Measurements from ENCODE around the gene TMEM175.
A peak's percentile ranks its signal among the peaks of the same experiment; 100 is the strongest.
"Not testable (repeated sequence)": the region's sequence is repeated elsewhere in the genome, so short reads cannot be mapped to it uniquely, and the experiment has no call there.

TMEM175 gene

DNA sequence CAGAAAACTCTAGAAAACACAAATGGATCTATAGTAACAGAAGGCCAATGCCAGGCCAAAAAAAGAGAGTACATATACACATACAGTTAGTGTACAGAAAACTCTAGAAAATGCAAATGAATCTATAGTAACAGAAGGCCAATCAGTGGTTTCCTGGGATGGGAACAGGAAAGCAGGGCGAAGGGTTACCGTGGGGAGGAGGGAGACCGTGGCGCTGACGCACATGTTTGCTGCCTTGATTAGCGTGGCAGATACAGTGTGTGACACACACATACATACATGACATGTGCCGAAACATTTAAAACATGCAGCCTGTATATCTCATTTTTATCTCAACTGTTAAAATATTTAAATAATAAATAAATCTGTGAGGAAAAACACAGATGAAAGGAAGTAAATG, 14.8 kb upstream of the TMEM175 start:
- no peak for DNase-seq

DNA sequence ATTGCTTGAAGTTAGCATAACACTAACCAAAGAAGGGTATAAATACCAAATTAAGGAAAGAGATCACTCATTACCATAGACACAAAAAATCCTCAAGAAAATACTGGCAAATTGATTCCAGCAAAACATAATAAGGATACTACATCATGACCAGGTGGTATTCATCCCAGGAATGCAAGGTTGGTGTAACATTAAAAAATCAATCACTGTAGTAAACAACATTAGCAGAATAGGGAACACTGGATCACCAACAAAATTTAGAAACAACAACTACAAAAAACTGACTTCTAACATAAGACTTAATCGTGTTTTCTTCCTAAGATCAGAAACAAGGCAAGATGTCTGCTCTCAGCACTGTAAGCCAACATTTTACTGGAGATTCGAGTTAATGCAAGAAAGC, 14.3 kb upstream of the TMEM175 start:
- DNase-seq = no peak

DNA sequence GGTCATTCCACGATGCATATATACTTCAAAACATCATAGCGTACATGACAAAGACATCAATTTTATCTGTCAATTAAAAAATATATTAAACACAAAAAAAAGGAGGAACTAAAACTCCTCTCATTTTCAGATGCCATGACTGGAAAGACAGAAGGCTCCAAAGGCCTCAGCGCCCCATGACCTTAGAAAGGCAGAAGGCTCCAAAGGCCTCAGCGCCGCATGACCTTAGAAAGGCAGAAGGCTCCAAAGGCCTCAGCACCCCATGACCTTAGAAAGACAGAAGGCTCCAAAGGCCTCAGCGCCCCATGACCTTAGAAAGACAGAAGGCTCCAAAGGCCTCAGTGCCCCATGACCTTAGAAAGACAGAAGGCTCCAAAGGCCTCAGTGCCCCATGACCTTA, 13.7 kb upstream of the TMEM175 start:
- DNase-seq = not testable (repeated sequence)

DNA sequence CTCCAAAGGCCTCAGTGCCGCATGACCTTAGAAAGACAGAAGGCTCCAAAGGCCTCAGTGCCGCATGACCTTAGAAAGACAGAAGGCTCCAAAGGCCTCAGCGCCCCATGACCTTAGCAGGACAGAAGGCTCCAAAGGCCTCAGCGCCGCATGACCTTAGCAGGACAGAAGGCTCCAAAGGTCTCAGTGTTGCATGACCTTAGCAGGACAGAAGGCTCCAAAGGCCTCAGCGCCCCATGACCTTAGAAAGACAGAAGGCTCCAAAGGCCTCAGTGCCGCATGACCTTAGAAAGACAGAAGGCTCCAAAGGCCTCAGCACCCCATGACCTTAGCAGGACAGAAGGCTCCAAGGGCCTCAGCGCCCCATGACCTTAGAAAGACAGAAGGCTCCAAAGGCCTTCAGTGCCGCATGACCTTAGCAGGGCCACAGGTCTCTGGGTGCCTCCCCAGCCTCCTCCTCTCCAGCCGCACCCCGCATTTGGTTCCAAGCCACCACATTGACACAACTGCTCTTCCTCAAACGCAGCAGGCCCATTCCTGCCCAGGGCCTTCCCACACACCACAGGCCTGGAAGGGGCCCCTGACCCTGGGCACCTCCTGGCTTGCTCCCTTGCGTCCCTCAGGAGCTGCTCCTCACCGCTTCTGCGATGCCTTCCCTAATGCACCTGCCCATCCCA, 13.1 kb upstream of the TMEM175 start:
- DNase-seq = not testable (repeated sequence)

DNA sequence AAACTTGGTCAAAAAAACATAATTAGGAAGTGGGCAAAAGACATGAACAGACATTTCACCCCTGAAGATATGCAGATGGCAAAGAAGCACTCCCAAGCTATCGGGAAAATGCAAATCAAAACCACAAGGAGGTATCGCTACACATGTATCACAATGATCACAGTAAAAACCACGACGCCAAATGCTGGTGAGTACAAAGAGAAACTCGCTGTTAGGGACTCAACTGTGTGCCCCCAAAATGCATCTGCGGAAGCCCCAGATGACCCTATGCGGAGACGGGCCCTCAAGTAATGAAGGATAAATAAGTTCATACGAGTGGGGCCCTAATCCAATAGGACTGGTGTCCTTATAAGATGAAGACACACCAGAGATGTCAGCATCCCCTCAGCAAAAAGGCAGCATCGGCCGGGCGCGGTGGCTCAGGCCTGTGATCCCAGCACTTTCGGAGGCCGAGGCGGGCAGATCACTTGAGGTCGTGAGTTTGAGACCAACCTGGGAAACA, 10.4 kb upstream of the TMEM175 start:
- no peak for DNase-seq

DNA sequence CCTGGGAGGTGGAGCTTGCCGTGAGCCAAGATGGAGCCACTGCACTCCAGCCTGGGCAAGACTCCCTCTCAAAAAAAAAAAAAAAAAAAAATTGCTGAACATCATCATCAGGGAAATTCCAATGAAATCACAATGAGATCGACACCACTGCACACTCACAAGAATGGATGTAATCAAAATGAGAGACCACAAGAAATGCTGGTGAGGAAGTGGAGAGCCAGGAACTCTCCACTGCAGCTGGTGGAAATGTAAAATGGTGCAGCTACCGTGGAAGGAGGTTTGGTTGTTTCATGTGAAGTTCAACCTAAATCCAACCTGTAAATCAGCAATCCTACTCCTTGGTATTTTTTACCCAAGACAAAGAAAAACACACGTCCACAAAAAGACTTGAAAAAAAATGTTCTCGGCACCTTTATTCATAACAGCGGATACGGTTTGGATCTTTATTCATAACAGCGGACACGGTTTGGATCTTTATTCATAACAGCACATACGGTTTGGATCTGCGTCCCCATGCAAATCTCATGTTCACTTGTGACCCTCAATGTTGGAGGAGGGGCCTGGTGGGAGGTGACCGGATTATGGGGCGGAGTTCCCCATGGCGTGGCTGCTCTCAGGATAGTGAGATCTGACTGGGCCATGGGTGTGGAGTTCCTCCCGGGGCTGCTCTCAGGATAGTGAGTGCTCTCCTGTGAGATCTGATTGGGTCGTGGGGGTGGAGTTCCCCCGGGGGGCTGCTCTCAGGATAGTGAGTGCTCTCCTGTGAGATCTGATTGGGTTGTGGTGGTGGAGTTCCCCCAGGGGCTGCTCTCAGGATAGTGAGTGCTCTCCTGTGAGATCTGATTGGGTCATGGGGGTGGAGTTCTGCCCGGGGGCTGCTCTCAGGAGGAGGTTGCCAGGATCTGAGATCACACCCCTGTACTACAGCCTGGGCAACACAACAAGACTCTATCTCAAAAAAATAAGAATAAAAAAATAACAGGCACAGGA, 7.9 kb upstream of the TMEM175 start:
- no peak for DNase-seq

DNA sequence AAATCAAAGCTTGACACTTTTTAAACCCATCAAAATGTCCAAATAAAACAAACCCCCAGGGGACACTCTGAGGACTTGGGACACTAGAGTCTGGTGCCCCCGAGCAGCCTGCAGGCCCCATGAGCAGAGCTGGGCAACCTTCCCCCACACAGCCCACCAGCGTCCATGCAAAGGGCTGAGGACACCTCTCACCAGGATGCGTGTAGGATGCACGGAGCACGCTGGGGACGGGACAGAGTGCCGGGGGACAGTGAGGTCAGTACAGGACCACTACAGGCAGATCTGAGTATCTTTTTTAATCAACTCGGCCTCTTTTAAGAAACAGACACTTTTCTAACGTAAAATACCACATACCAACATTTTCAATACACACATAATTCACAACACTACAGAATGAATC, 7.1 kb upstream of the TMEM175 start:
- DNase-seq = no peak

DNA sequence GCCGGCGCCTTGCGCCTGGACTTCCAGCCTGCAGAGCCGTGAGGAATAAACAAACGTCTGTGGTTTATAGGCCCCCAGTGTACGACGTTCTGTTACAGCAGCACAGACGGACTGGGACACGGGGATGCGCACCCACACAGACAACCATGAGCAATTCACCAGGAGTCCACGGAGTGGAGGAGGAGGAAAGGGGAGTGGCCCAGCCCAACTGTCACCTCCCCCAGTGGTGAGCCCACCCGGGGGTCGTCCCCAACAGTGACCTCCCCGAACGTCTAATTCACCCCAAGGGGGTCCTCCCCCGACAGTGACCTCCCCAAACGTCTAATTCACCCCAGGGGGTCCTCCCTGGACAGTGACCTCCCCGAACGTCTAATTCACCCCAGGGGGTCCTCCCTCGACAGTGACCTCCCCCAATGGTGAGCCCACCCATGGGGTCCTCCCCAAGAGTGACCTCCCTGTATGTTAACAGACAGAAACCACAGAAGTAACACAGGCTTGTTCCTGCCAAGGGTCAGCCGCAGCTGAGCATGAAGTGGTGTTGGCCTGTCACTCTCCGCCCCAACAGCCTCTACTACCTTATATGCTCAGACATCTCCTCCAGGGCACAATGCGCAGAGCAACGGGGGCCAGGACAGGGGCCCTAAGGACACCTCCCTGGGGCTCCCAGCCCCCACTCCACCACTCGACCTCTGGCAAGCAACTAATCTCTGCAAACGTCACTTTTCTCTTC, 6.3 kb upstream of the TMEM175 start:
- DNase-seq = no peak

DNA sequence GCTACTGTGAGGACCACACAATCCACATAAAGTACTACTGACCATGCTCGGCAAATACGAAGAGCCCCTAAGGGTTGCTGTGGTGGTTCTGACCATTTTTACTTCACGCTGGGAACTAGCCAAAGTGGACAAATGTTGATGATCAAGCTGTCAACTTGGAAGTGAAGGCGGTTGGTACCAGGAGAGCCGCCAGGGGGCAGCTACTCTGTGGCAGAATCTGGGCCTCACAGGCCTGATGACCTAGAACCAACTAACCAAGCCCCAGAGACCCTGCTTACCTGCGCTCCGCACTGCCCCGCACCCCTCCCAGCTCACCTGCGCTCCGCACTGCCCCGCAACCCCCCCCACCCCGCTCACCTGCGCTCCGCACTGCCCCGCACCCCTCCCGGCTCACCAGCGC, 5.7 kb upstream of the TMEM175 start:
- DNase-seq = peak in 1 of 14 donors; percentile 41

DNA sequence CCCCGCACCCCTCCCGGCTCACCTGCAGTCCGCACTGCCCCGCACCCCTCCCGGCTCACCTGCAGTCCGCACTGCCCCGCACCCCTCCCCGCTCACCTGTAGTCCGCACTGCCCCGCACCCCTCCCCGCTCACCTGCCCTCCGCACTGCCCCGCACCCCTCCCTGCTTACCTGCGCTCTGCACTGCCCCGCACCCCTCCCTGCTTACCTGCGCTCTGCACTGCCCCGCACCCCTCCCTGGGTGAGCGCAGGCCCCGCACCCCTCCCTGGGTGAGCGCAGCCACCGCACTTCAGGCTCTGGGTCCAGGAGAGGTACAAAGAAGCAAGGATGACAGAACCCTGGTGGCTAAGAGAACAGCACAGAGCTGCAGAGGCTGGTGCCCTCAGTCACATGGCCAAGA, 4.7 kb upstream of the TMEM175 start:
- not testable (repeated sequence) for DNase-seq

DNA sequence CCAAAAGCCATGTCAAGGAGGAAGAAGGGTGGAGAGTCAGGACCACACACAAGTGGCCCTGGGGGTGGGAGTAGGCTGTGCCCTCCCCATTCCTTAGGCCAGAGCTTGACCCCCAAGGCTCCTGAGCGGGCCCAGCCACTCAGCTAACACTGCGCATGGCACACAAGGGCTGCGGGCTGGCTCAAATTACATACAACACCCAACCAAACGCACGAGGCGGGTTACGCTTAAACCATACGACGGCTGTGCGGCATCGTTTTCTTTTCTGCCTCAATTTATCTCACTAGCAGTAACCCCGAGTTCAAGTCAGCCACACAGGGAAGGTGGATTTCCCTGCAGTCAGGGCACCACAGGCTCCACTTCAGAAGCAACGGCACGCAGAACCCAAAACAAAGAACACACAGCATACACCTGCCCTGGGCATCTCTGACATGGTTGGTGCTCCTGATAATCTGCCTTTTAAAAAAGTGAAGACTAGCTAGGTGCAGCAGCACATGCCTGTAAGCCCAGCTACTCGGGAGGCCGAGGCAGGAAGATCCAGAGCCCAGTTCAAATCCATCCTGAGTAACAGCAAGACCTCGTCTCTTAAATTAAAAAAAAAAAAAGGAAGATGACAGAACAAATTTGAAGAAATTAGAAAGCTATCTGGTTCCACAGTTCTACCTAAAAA, 3.0 kb upstream of the TMEM175 start:
- no peak for DNase-seq

DNA sequence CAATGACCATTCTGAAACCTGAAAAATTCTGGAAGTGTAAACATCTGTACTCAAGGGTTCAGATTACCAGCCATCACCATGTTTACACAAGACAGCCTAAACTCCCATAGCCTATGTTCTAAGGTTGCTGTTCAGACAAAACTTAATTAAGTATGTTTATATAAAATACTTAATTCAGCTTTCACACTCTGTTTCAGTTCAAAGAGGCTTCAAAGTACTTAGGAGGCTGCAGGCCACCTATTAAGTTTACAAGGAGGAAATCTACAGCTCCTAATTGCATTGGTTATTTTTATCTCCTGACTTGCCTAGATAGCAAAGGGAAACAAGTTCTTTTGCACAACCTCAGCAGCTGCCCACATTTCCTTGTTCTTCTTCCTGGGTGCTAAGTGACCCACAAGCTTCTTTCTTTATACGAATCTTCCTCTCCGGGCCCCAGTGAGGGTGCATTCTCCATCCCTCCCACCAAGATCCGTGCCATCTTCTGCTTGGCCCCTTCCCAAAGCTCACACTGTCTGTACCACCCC, 2.2 kb upstream of the TMEM175 start:
- DNase-seq = no peak

DNA sequence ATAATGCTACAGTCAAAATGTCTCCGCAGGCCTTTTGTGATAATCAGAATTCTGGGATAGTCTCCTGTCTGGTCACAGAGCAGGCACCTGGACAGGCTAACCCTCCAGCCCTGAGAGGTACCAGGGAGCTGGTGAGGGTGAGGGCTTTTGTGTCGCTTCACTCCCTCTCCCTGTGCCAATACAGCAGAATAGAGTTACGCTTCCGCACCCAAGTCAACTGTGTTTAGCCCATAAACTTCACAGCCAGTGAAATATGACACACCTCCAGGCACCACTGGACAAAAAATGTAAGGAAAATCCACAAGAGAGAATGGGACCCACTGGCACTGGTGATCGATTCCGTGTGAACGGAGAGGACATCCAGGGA, 1.4 kb upstream of the TMEM175 start:
- DNase-seq = no peak

DNA sequence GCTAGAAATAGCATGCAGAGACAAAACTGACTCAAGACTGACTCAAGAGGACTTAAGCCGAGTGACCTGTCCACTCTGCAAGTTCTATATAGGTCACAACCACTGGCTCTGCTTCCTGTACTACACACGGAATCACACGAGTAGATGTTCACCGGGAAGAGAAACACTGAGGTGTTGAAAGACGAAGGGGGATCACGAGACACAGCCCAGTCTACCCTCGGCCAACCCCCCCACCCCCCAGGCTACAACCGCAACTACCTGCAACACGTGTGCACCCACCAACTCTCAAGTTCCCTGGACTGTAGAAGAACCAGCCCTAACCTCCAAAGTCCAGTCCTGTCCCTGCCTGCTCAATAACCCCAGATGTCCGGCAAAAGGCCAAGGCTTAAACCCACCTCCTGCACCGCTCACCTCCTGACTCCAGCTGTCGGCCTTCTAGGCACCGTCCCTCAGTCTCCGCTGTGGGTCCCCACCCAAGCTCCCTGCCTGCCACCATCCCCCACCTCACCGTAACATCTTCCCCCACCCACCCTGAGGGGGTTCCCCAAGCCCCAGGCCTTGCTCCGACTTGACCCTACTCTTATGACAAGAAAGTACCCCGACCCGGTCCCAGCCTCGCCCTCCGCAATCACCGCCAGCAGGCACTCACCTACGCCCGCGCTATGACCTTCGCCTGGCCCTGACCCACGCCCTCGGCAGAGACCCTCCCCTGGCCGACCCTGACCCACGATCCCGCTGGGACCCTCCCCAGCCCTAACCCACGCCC, 883 bp upstream of the TMEM175 start:
- peak in 3 of 14 donors; percentile 32 to 49 (median 46) for DNase-seq

DNA sequence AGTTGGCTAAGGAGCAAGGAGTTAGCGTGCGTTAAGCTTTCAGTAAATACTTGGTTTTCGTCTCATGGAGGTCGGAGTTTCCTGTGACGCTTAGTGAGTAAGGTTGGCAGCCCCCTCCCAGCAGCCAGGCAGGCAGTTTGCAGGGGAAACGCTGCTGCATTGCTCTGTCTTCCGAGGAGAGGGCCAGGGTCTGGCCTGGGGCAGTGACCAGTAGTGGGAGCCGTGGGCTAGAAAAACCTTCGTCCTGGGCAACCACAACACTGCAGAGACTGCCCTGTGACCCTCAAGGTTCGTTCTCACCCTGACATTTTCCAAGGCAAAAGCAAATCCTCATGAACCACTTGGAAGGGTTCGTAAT, 432 bp downstream of the TMEM175 start:
- DNase-seq = no peak

DNA sequence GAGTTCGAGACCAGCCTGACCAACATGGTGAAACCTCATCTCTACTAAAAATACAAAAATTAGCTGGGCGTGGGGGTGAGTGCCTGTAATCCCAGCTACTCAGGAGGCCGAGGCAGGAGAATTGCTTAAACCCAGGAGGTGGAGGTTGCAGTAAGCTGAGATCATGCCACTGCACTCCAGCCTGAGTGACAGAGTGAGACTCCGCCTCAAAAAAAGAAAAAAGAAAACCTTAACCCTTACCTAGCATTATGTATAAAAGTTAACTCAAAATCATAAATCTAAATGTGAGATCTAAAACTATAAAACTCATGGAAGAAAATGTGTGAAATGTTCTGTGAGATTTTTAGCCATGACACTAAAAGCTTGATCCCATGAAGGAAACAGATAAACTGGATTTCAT, 7.2 kb downstream of the TMEM175 start:
- DNase-seq = not testable (repeated sequence)

DNA sequence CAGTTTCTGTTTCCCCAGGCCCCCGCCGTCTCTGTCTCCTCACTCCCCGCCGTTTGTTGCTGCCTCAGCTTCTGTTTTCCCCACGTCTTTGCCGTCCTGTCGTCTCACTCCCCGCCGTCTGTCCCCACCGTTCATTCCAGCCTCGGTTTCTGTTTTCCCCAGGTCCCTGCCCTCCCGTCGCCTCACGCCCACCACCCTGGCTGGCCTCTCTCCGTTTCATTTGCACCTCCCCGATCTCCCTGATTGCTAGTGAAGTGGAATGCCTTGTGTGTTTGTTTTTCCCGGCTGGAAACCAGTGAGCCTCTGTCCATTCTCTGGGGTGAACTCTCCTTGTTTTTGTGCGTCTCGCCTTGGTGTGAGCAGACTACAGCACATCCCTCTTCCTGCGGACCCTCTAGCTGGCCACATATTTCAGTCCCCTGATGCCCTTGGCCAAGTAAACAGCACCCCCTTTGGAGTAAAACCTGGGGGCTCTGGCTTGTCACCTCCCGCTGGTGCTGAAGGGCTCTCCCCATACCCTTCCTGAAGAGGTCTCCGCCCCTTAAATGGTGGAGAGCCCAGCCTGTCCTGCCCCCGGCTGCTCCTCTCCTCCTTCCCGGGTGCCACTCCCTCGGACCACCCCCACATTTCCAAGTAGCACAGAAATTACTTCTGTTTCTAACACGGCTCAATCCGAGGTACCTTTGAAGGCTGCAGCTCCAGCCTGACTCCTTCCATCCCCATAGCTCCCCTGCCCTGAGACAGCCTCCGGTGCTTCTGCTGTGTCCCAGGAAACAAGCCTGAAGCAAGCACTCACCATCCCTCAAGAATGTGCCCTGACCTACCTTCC, 13.2 kb downstream of the TMEM175 start:
- DNase-seq = no peak

DNA sequence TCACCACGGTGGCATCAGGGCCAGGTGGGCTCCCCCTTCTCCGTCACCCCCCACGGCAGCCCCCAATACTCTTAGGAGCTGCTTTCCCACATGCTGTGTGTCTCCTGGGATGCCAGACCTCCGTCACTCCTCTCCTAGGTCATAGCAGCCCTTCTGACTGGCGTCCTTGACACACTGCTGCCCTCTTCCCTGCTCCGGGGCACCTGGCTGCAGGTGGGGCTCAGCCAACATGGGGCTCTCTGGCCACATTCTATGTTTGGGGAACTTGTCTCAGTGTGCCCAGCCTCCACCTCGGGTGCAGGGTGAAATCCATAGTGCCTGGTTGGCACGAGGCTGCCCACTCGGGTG, 13.8 kb downstream of the TMEM175 start:
- DNase-seq = no peak

DNA sequence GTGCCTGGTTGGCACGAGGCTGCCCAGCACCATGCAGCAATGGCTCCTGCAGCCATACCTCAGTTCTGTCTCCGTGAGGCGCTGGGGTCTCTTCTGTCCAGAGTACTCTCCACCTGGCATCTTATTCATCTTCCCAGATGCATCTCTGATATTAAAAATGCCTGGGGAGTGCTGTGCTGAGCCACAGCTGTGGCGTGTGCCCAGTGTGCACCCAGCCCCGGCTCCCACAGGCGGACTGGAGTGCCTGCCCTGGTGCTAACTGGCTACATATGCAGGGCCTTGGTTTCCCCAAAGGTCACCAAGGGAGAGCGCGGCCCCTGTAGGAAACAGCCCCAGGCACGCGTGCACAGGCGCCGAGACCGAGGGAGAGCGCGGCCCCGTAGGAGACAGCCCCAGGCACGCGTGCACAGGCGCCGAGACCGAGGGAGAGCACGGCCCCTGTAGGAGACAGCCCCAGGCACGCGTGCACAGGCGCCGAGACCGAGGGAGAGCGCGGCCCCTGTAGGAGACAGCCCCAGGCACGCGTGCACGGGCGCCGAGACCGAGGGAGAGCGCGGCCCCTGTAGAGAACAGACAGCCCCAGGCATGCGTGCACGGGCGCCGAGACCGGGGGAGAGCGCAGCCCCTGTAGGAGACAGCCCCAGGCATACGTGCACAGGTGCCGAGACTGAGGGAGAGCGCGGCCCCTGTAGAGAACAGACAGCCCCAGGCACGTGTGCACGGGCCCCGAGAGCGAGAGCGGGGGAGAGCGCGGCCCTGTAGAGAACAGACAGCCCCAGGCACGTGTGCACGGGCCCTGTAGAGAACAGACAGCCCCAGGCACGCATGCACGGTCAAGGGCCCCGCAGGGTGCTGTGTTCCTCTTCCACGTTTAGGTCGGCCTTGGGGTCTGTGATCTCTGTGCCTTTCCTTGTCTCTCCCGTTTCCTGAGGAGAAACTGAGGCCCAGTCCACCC, 14.5 kb downstream of the TMEM175 start:
- no peak for DNase-seq

Data from C1 segment of cervical spinal cord (tissue), 14 donors.